Panc1 (cell line): Measurements from ENCODE around the gene RPL22L1. TPM values are rescaled to one million over a fixed set of nuclear protein-coding genes. Genes with fewer than 3 reads are reported as not detected.

ENCODE experiments used
- ATAC-seq: fragments of 200-7000 bp; cut with Tn5 transposase; 2 replicates; pipeline ENCODE4 v1.9.1; 2020; ENCODE audit warnings: mild to moderate bottlenecking, moderate library complexity
- BruUV-seq: library from RNA; stranded (reverse); fragments of 400-500 nt; replicated peaks from 2 replicates; lab custom pipeline; 2021; lab: Mats Ljungman, UMichigan
- CTCF ChIA-PET: fragments of 300-600 bp; sonication (Branson Sonifier 250); formaldehyde crosslinking; loops from one replicate; lab custom pipeline; 2022; ENCODE audit warnings: antibody characterized with exemption; lab: Charles Lee
- POLR2A ChIA-PET: fragments of 300-600 bp; sonication (Branson Sonifier 250); formaldehyde crosslinking; loops from one replicate; lab custom pipeline; 2022; ENCODE audit warnings: antibody characterized with exemption; lab: Charles Lee
- DNase-seq: peaks from one replicate; pipeline ENCODE4 v3.0.0-alpha.2; 2010; ENCODE audit warnings: low read depth, low spot score
- H3K27ac ChIP-seq: 2 replicates; pipeline ENCODE4 v1.5.1; 2011; ENCODE audit warnings: mild to moderate bottlenecking, low read length, inconsistent platforms
- H3K27me3 ChIP-seq: fragments of 200-500 bp; sonication (Bioruptor generic); 2 replicates; pipeline ENCODE4 v1.6.0; 2014; ENCODE audit warnings: low read length, inconsistent platforms; ENCODE audit not compliant: control insufficient read depth, insufficient read depth
- H3K36me3 ChIP-seq: fragments of 200-500 bp; sonication (Bioruptor generic); 2 replicates; pipeline ENCODE4 v1.5.1; 2014; ENCODE audit warnings: inconsistent platforms, mild to moderate bottlenecking, low read length, moderate library complexity; ENCODE audit not compliant: control insufficient read depth, insufficient read depth
- H3K4me1 ChIP-seq: 2 replicates; pipeline ENCODE4 v1.5.1; 2011; ENCODE audit warnings: inconsistent platforms, mild to moderate bottlenecking, low read length, moderate library complexity; ENCODE audit not compliant: control insufficient read depth, insufficient read depth
- H3K4me3 ChIP-seq, 2 experiments: 2 replicates each; pipeline ENCODE4 v1.5.1; 2011 to 2012; ENCODE audit warnings: low read depth in 2 of 2, low read length in 2 of 2, mild to moderate bottlenecking in 2 of 2, inconsistent platforms in 1 of 2, moderate library complexity in 1 of 2
- H3K9me3 ChIP-seq: fragments of 200-500 bp; sonication (Bioruptor generic); 2 replicates; pipeline ENCODE4 v1.5.1; 2014; ENCODE audit warnings: low read depth, mild to moderate bottlenecking, inconsistent platforms, low read length, moderate library complexity; ENCODE audit not compliant: control insufficient read depth, insufficient read depth
- POLR2AphosphoS5 ChIP-seq: IDR thresholded peaks from 2 replicates; pipeline ENCODE4 v1.6.1; 2012; ENCODE audit warnings: mild to moderate bottlenecking, low read depth, low read length, moderate library complexity
- SIN3A ChIP-seq: IDR thresholded peaks from 2 replicates; pipeline ENCODE4 v1.6.1; 2012; ENCODE audit warnings: low read depth, mild to moderate bottlenecking, low read length, moderate library complexity, borderline replicate concordance; ENCODE audit not compliant: insufficient read depth
- TCF7L2 ChIP-seq: IDR thresholded peaks from 2 replicates; pipeline ENCODE4 v1.6.1; 2011; ENCODE audit warnings: mild to moderate bottlenecking, low read depth, low read length, inconsistent platforms
- in situ Hi-C: cut with HindIII; loops from 2 replicates; pipeline ENCODE4 v1.10.0; 2016; ENCODE audit warnings: low sequenced_read_pairs, low pct_unique_long_range_greater_than_20kb
- intact Hi-C: fragments of 100-400 bp; cut with micrococcal nuclease; formaldehyde crosslinking; loops from one replicate; pipeline ENCODE4 v1.10.0; 2022; ENCODE audit not compliant: unreplicated experiment
- total RNA-seq: library from RNA; stranded (reverse); gene quantifications from one replicate; pipeline ENCODE4 v1.2.1, GENCODE V29; 2021; ENCODE audit not compliant: unreplicated experiment
- TF ChIP-seq, protein P1 (sequence below): fragments of 450-650 bp; IDR thresholded peaks from 2 replicates; pipeline ENCODE4 v1.5.1; 2017; ENCODE audit warnings: mild to moderate bottlenecking
- TF ChIP-seq, protein P2 (sequence below), 2 experiments: IDR thresholded peaks; 2 replicates each; pipeline ENCODE4 v1.6.1; 2011 to 2012; ENCODE audit warnings: low read depth in 2 of 2, control low read depth in 1 of 2, low read length in 1 of 2, mild to moderate bottlenecking in 1 of 2, moderate library complexity in 1 of 2; ENCODE audit not compliant: insufficient read depth in 1 of 2

Gene RPL22L1
- total RNA-seq, 1 experiment from 2014 or later = 35.2 TPM

DNA sequence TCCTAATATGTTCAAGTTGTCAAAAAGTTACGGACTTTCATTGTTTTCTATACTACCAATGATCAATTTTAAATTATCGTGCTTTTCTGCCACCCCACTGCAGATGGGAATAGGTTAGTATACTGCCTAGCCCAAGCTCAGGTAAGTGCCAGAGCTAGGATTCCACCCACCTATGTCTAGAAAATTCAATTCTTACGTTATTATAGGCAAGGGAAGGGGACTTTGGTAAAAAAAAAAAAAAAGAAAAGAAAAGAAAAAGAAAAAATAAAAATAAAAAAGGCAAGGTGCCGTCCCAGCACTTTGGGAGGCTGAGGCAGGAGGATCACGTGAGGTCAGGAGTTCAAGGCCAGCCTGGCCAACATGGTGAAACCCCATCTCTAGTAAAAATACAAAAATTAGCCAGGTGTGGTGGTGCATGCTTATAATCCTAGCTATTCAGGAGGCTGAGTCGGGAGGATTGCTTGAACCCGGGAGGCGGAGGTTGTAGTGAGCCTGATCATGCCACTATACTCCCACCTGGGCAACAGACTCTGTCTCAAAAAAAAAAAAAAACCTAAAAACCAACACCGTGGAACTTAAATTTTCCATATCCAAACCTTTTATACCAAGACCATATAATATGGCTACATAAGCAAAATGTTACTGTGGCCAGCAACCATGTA lies 1.3 kb downstream of the RPL22L1 start:
- ATAC-seq (no peak), DNase-seq (no peak)
- in situ Hi-C loops (no loop called here), intact Hi-C loops (no loop called here)
- no TSS peak for BruUV-seq
- no peaks in the 10 kb centered on the region for H3K9me3 ChIP-seq
- H3K27ac ChIP-seq = peak overlapping the region; percentile 98
- POLR2A ChIA-PET = interaction anchor here (1.1 to 2.2 kb wide), 5 partner anchors 16 to 455 kb away, joined by 3 to 9 read pairs (median 7); partner anchors contain the start of gene EIF5A2
- TF ChIP-seq POLR2AphosphoS5 = peak; percentile 13; the same call in 1 of the 2 replicates
- TF ChIP-seq, protein P1, sequence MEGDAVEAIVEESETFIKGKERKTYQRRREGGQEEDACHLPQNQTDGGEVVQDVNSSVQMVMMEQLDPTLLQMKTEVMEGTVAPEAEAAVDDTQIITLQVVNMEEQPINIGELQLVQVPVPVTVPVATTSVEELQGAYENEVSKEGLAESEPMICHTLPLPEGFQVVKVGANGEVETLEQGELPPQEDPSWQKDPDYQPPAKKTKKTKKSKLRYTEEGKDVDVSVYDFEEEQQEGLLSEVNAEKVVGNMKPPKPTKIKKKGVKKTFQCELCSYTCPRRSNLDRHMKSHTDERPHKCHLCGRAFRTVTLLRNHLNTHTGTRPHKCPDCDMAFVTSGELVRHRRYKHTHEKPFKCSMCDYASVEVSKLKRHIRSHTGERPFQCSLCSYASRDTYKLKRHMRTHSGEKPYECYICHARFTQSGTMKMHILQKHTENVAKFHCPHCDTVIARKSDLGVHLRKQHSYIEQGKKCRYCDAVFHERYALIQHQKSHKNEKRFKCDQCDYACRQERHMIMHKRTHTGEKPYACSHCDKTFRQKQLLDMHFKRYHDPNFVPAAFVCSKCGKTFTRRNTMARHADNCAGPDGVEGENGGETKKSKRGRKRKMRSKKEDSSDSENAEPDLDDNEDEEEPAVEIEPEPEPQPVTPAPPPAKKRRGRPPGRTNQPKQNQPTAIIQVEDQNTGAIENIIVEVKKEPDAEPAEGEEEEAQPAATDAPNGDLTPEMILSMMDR = no peak
- H3K4me1 ChIP-seq = peaks cover 24% of the 10 kb centered on the region
- H3K4me3 ChIP-seq = peak overlapping the region; percentile 91 to 99
- CTCF ChIA-PET = no interaction called here
- peaks cover 34% of the 10 kb centered on the region for H3K36me3 ChIP-seq
- H3K27me3 ChIP-seq = no peaks in the 10 kb centered on the region

DNA sequence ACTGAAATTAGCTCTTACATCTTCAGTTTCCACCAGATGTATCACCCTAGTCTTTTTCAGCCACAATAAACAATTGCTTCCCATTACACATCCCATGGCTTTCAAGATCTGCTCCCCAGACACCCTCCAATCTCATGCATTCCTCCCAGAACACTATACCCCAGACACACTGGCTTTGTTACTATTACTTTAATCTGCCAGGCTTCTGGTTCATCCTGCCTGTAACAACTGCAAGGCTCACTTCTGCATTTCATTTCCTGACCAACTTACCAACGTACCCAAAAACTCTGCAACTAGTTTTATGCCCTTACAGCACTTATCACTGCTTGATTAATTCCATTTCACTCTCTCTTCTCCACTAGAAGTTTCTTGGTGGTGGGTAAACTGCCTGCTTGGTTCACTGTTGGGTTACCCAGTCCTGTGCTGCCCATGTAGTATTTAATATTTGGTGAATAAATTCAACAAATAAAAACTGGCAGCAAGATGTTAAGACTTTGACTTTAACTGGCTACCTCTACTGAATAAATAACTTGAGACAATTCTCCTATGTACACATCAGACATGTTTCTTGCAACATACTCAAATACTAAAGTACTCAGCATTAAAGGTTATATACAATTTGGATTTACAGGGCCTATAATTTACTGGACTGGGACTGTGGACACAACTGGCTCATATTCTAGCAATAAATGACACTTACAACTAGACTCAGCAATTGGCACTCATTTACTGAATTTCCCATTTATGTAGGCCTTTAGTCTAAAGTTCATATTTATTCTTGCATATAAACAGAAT lies 2.7 kb downstream of the RPL22L1 start:
- in situ Hi-C loops = no loop called here
- DNase-seq = no peak

DNA sequence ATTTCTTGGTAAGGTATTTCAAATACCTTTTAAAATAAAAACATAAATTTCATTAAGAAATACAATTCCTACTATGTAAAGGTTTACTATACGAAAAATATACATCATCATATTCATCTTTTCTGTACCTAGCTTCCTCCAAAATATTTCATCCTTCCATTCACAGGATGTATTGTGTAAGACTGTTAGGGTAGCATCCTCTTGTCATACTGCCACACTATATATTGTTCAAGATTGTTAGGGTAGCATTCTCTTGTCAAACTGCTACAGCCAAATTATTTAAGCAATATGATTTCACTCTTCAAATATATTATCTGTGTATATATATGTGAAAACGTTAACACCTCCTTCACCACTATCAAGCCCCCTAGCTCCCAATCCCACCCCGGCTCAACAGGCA lies 3.5 kb downstream of the RPL22L1 start:
- in situ Hi-C loops (no loop called here), intact Hi-C loops (no loop called here)
- POLR2A ChIA-PET = interaction anchor here (0.6 kb wide), 1 partner anchor 598 kb away, joined by 5 read pairs; no protein-coding TSS in a partner anchor
- H3K36me3 ChIP-seq = peaks cover 34% of the 10 kb centered on the region
- no peak overlapping the region for H3K27ac ChIP-seq
- TF ChIP-seq, protein P2, sequence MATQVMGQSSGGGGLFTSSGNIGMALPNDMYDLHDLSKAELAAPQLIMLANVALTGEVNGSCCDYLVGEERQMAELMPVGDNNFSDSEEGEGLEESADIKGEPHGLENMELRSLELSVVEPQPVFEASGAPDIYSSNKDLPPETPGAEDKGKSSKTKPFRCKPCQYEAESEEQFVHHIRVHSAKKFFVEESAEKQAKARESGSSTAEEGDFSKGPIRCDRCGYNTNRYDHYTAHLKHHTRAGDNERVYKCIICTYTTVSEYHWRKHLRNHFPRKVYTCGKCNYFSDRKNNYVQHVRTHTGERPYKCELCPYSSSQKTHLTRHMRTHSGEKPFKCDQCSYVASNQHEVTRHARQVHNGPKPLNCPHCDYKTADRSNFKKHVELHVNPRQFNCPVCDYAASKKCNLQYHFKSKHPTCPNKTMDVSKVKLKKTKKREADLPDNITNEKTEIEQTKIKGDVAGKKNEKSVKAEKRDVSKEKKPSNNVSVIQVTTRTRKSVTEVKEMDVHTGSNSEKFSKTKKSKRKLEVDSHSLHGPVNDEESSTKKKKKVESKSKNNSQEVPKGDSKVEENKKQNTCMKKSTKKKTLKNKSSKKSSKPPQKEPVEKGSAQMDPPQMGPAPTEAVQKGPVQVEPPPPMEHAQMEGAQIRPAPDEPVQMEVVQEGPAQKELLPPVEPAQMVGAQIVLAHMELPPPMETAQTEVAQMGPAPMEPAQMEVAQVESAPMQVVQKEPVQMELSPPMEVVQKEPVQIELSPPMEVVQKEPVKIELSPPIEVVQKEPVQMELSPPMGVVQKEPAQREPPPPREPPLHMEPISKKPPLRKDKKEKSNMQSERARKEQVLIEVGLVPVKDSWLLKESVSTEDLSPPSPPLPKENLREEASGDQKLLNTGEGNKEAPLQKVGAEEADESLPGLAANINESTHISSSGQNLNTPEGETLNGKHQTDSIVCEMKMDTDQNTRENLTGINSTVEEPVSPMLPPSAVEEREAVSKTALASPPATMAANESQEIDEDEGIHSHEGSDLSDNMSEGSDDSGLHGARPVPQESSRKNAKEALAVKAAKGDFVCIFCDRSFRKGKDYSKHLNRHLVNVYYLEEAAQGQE (IDR thresholded peaks at IDR 0.05; ENCODE audit: insufficient read depth in 1 of 2, low read depth in 2 of 2, low read length in 1 of 2) = no peak
- TF ChIP-seq, protein P1 = no peak
- TF ChIP-seq SIN3A (no peak), POLR2AphosphoS5 (no peak), TCF7L2 (no peak)
- no peaks in the 10 kb centered on the region for H3K9me3 ChIP-seq
- no peak for ATAC-seq
- H3K27me3 ChIP-seq = no peaks in the 10 kb centered on the region
- CTCF ChIA-PET = interaction anchor here (0.6 kb wide), 1 partner anchor 438 kb away, joined by 6 read pairs; no protein-coding TSS in a partner anchor
- H3K4me3 ChIP-seq = no peak overlapping the region
- H3K4me1 ChIP-seq = peaks cover 24% of the 10 kb centered on the region
- no peak for DNase-seq
- BruUV-seq = no TSS peak

More for the DNA sequence above, 2.7 kb downstream of the RPL22L1 start:
- Histone ChIP-seq H3K36me3 (peaks cover 34% of the 10 kb centered on the region), H3K4me3 (peak overlapping the region; percentile 91 to 99), H3K27me3 (no peaks in the 10 kb centered on the region), H3K27ac (peak overlapping the region; percentile 98), H3K4me1 (peaks cover 24% of the 10 kb centered on the region), H3K9me3 (no peaks in the 10 kb centered on the region)
- no TSS peak for BruUV-seq
- intact Hi-C loops = no loop called here
- ChIA-PET POLR2A (interaction anchor here (0.6 kb wide), 1 partner anchor 419 kb away, joined by 3 read pairs; no protein-coding TSS in a partner anchor), CTCF (interaction anchor here (0.6 kb wide), 1 partner anchor 439 kb away, joined by 6 read pairs; no protein-coding TSS in a partner anchor)
- TF ChIP-seq POLR2AphosphoS5 = no peak
- TF ChIP-seq, protein P1 = no peak
- TF ChIP-seq TCF7L2 = no peak
- ATAC-seq = no peak
